ENCODE results near the gene MAPK1IP1L. TPM values are rescaled to one million over a fixed set of nuclear protein-coding genes. Genes with fewer than 3 reads are reported as not detected.
A peak's percentile ranks its signal among the peaks of the same experiment; 100 is the strongest.

The MAPK1IP1L gene
- polyA plus RNA-seq, 1 of the 3 experiments (the other 2 are of a cell fraction) = 129 TPM

- peaks cover 67 to 77% of the 10 kb centered on the region in 2 experiments for H3K36me3 ChIP-seq (replicated peaks in 1 of 2; ENCODE audit: control insufficient read depth in 1 of 2, insufficient read depth in 2 of 2, low read length in 1 of 2)
- H3K9me2 ChIP-seq = no peaks in the 10 kb centered on the region
- TF ChIP-seq EP300 (IDR thresholded peaks at IDR 0.05; ENCODE audit: borderline replicate concordance in 1 of 2, low read depth in 1 of 2, low read length in 1 of 2) (no peak), FOXM1 (IDR thresholded peaks at IDR 0.05; ENCODE audit: low read depth) (no peak), IRF3 (IDR thresholded peaks at IDR 0.05; ENCODE audit: low read depth, low read length) (no peak), MAX (IDR thresholded peaks at IDR 0.05; ENCODE audit: low read depth) (no peak), SMC3 (IDR thresholded peaks at IDR 0.05; ENCODE audit: low read depth, low read length) (no peak), USF2 (IDR thresholded peaks at IDR 0.05; ENCODE audit: borderline replicate concordance, low read depth, low read length) (no peak), ZBTB33 (IDR thresholded peaks at IDR 0.05; ENCODE audit: borderline replicate concordance, low read depth) (no peak), GATA2 (CRISPR knock-in tag; IDR thresholded peaks at IDR 0.05) (no peak), RAD21 (IDR thresholded peaks at IDR 0.05; ENCODE audit: low read length) (no peak), PBX3 (IDR thresholded peaks at IDR 0.05) (no peak), TEAD4 (IDR thresholded peaks at IDR 0.05; ENCODE audit: borderline replicate concordance, insufficient read depth) (no peak), ELF1 (IDR thresholded peaks at IDR 0.05) (no peak), CTCF (IDR thresholded peaks at IDR 0.05) (no peak), JUND (IDR thresholded peaks at IDR 0.05) (no peak), TCF12 (IDR thresholded peaks at IDR 0.05) (no peak)
- H3F3A ChIP-seq (replicated peaks; ENCODE audit: insufficient read depth) = peaks cover 60% of the 10 kb centered on the region
- peaks cover 73% of the 10 kb centered on the region for H3K79me2 ChIP-seq (ENCODE audit: insufficient read depth)
- H3K4me1 ChIP-seq (ENCODE audit: control insufficient read depth in 1 of 2, insufficient read depth in 2 of 2, low read depth in 1 of 2, low read length in 1 of 2) = peaks cover 1 to 9% of the 10 kb centered on the region in 2 experiments; a peak in 3 of 4 replicates
- no peak overlapping the region for H3K4me2 ChIP-seq
- DNase-seq = no peak
- peak overlapping the region in 1 of 2 experiments; percentile 40; a peak in 1 of 4 replicates for H3K27ac ChIP-seq (ENCODE audit: low read depth in 2 of 2, low read length in 1 of 2)
- H3K27me3 ChIP-seq (ENCODE audit: insufficient read depth) = no peaks in the 10 kb centered on the region
- H2AFZ ChIP-seq (ENCODE audit: low read depth) = no peak overlapping the region
- ChIA-PET CTCF (interaction anchor here (1.1 to 1.7 kb wide), 3 partner anchors 15 to 501 kb away, joined by 3 to 7 read pairs (median 3); partner anchors contain the start of gene MAPK1IP1L), POLR2A (interaction anchor here (0.9 kb wide), 1 partner anchor 15 kb away, joined by 3 read pairs; the partner anchor contains the start of gene MAPK1IP1L)
- 93% methylated on average over 1 of the region's 1 CpG for WGBS (ENCODE audit: low lambda C conversion rate)
- no peak overlapping the region for H3K4me3 ChIP-seq (ENCODE audit: low read depth in 2 of 2, low read length in 1 of 2)
- H4K20me1 ChIP-seq (ENCODE audit: insufficient read depth) = peaks cover 41% of the 10 kb centered on the region
- no peaks in the 10 kb centered on the region for H3K9me3 ChIP-seq
- no peak overlapping the region for H3K9ac ChIP-seq
Measured at GRCh38 chr14:55066223-55066622, 14.8 kb downstream of the MAPK1IP1L start.
